Psoas muscle (tissue), 8 donors: ENCODE data around the gene CKMT2. TPM values are rescaled to one million over a fixed set of nuclear protein-coding genes. Genes with fewer than 3 reads are reported as not detected.

ENCODE experiments used
- ATAC-seq, 4 donors: fragments of 200-7000 bp; cut with Tn5 transposase; one replicate each; pipeline ENCODE4 v1.9.1; 2020; ENCODE audit warnings: moderate library complexity in 3 of 4, mild to moderate bottlenecking in 2 of 4
- DNase-seq, 2 donors: peaks; one replicate each; pipeline ENCODE4 v3.0.0-alpha.2; 2020
- H3K27ac ChIP-seq: fragments of 200-600 bp; one replicate; pipeline ENCODE4 v1.8.0; 2022
- H3K27me3 ChIP-seq, 3 donors: fragments of 200-600 bp in 1 of 3; one replicate each; pipeline versions ENCODE4 v1.6.1 to v1.8.0; 2013 to 2022; ENCODE audit warnings: low read length in 2 of 3, mild to moderate bottlenecking in 2 of 3, moderate library complexity in 1 of 3; ENCODE audit not compliant: insufficient read depth in 3 of 3
- H3K36me3 ChIP-seq, 2 donors: fragments of 200-600 bp in 1 of 2; one replicate each; pipeline versions ENCODE4 v1.6.1 to v1.8.0; 2013 to 2022; ENCODE audit warnings: low read depth in 1 of 2, mild to moderate bottlenecking in 1 of 2, moderate library complexity in 1 of 2; ENCODE audit not compliant: insufficient read depth in 1 of 2
- H3K4me1 ChIP-seq: fragments of 200-600 bp; one replicate; pipeline ENCODE4 v1.8.0; 2022
- H3K4me3 ChIP-seq: fragments of 200-600 bp; one replicate; pipeline ENCODE4 v1.8.0; 2022; ENCODE audit warnings: mild to moderate bottlenecking
- H3K9me3 ChIP-seq: fragments of 200-600 bp; one replicate; pipeline ENCODE4 v1.8.0; 2022
- CTCF ChIP-seq: fragments of 200-600 bp; IDR thresholded peaks from one replicate; pipeline ENCODE4 v1.8.0; 2022; ENCODE audit warnings: antibody characterized with exemption
- WGBS, 3 donors: extraction: QIAGEN DNeasy Blood & Tissue Kit; methylation state at CpG; one replicate each; pipeline versions ENCODE4 v1.1.6 to v1.1.7; 2013; 5-methylcytosine and 5-hydroxymethylcytosine counted together
- intact Hi-C, 2 donors: fragments of 100-400 bp; cut with DNase I; formaldehyde crosslinking; loops; one replicate each; pipeline versions ENCODE4 v1.11.0 to v1.14.2; 2022
- polyA plus RNA-seq, 3 donors: library from polyadenylated mRNA; stranded (reverse); fragments of 200-250 nt; gene quantifications; one replicate each; pipeline ENCODE4 v1.2.3, GENCODE V29; 2013
- total RNA-seq, 4 donors: library from RNA; stranded (reverse); fragmentation: NEBNext Ultra II Directional in 2 of 4; extraction: Animal tissue kit (Norgen Biotek cat#: 25700) in 2 of 4; gene quantifications; one replicate each; pipeline versions ENCODE4 v1.2.1 to v1.2.4, GENCODE V29; 2021 to 2023
- donor health status: healthy with polysubstance abuse.
- donor health status: DM: no; HTN: no; CAD: no; lungs with moderate emphysema.
- donor health status: Bipolar disorder and iron deficiency.
- donor health status: healthy.
- donor health status: DM: yes; HTN: yes; CAD: no.
- donor health status: DM: no; HTN: no; CAD: no.
- donor health status: DM: no; HTN: no; CAD: no.
- donor health status: DM: yes; HTN: yes; CAD: no.

CKMT2 gene
- total and polyA plus RNA-seq, 7 donors: 517 to 1,358 (median 667) TPM

GRCh38 chr5:81234801-81235200, 1.7 kb downstream of the CKMT2 start:
- H3K4me3 ChIP-seq: peak overlapping the region; percentile 78
- H3K4me1 ChIP-seq: peaks cover 58% of the 10 kb centered on the region
- H3K36me3 ChIP-seq: peaks cover 0 to 4% of the 10 kb centered on the region in 2 donors
- no peaks in the 10 kb centered on the region for H3K9me3 ChIP-seq
- intact Hi-C loops: loop anchor here in 1 of 2 donors (5.0 kb wide), 1 partner anchor 62 kb away; no protein-coding TSS in a partner anchor
- no peaks in the 10 kb centered on the region for H3K27me3 ChIP-seq
- 25 to 31% (median 27%) methylated on average over 3 of the region's 3 CpGs for WGBS, 3 donors
- DNase-seq (peak in 1 of 2 donors; percentile 59), ATAC-seq (peak in 3 of 4 donors; percentile 6 to 27 (median 7))
- H3K27ac ChIP-seq: peak overlapping the region; percentile 98
- TF ChIP-seq CTCF: no peak

- Histone ChIP-seq H3K27me3 (no peaks in the 10 kb centered on the region), H3K4me1 (peaks cover 65% of the 10 kb centered on the region), H3K36me3 (peaks cover 0 to 4% of the 10 kb centered on the region in 2 donors), H3K9me3 (no peaks in the 10 kb centered on the region), H3K27ac (peak overlapping the region; percentile 98), H3K4me3 (peak overlapping the region; percentile 78)
- intact Hi-C loops: loop anchor here in 1 of 2 donors (5.0 kb wide), 1 partner anchor 62 kb away; no protein-coding TSS in a partner anchor
- DNase-seq (peak; percentile 36 to 72), ATAC-seq (peak; percentile 27 to 48 (median 38))
- WGBS, 3 donors: 18 to 21% (median 20%) methylated on average over 10 of the region's 10 CpGs
- TF ChIP-seq CTCF: no peak
Measured at GRCh38 chr5:81235287-81236072, 2.4 kb downstream of the CKMT2 start.

GRCh38 chr5:81238460-81238859, 5.3 kb downstream of the CKMT2 start:
- H3K9me3 ChIP-seq: no peaks in the 10 kb centered on the region
- intact Hi-C loops: loop anchor here in 1 of 2 donors (5.0 kb wide), 1 partner anchor 59 kb away; no protein-coding TSS in a partner anchor
- TF ChIP-seq CTCF: no peak
- H3K27ac ChIP-seq: peak overlapping the region; percentile 98
- DNase-seq (peak; percentile 49 to 79), ATAC-seq (peak; percentile 44 to 78 (median 64))
- peaks cover 0 to 4% of the 10 kb centered on the region in 2 donors for H3K36me3 ChIP-seq
- WGBS, 3 donors: 38 to 59% (median 39%) methylated on average over 4 of the region's 4 CpGs
- no peaks in the 10 kb centered on the region for H3K27me3 ChIP-seq
- peaks cover 85% of the 10 kb centered on the region for H3K4me1 ChIP-seq
- peak overlapping the region; percentile 22 for H3K4me3 ChIP-seq

- no peaks in the 10 kb centered on the region for H3K9me3 ChIP-seq
- ATAC-seq (peak in 1 of 4 donors; percentile 19), DNase-seq (no peak)
- no peak for TF ChIP-seq CTCF
- peaks cover 0 to 4% of the 10 kb centered on the region in 2 donors for H3K36me3 ChIP-seq
- WGBS, 3 donors: 45 to 62% (median 56%) methylated on average over 5 of the region's 5 CpGs
- peaks cover 93% of the 10 kb centered on the region for H3K4me1 ChIP-seq
- no peaks in the 10 kb centered on the region for H3K27me3 ChIP-seq
- intact Hi-C loops: loop anchor here in 1 of 2 donors (5.0 kb wide), 1 partner anchor 58 kb away; no protein-coding TSS in a partner anchor
- peak overlapping the region; percentile 98 for H3K27ac ChIP-seq
- no peak overlapping the region for H3K4me3 ChIP-seq
Measured at GRCh38 chr5:81239613-81240012, 6.5 kb downstream of the CKMT2 start.
